HG03439 (cell line): Measurements from ENCODE around the gene ERBIN.
"Not testable (repeated sequence)": the region's sequence is repeated elsewhere in the genome, so short reads cannot be mapped to it uniquely, and the experiment has no call there.

Source experiments
- ATAC-seq: cut with Tn5 transposase; IDR thresholded peaks from one replicate; pipeline ENCODE4 v1.9.1; 2021; ENCODE audit warnings: mild to moderate bottlenecking, moderate library complexity; ENCODE audit not compliant: unreplicated experiment

The ERBIN gene

DNA sequence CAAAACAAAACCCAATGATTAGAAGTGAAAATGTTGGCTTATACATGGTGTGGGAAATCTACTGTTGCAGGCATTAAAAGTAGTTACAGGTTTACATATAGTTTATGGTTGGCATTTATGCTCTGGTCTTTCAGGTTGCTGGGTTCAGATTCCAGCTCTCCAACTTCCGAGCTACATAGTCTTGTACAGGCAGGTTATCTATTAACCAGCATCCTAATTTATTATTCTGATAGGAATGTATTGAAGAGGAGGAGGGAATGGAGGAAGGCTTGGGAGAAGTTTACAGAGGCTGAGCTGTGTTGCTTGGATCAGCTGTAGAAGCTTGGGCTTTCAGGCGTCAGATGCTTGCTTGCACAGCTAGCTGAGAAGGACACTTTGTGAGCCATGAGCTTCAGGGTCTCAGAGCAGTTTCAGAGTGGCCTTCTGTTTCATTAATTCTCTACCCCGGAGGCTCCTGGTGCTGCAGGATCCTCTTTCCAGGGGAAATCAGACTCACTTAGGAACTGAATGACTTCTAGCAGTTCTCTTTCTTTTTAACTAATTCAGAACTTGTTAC is 11.7 kb upstream of the ERBIN start:
- ATAC-seq = no peak

DNA sequence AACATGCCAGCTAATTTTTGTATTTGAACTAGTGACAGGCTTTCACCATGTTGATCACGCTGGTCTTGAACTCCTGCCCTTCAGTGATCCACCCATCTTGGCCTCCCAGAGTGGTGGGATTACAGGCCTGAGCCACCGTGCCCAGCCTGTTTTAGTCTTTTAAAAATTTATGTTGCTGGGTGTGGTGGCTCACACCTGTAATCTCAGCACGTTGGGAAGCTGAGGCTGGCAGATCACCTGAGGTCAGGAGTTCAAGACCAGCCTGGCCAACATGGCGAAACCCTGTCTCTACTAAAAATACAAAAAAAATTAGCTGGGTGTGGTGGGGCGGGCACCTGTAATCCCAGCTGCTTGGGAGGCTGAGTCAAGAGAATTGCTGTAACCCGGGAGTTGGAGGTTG is 10.7 kb upstream of the ERBIN start:
- ATAC-seq = not testable (repeated sequence)

DNA sequence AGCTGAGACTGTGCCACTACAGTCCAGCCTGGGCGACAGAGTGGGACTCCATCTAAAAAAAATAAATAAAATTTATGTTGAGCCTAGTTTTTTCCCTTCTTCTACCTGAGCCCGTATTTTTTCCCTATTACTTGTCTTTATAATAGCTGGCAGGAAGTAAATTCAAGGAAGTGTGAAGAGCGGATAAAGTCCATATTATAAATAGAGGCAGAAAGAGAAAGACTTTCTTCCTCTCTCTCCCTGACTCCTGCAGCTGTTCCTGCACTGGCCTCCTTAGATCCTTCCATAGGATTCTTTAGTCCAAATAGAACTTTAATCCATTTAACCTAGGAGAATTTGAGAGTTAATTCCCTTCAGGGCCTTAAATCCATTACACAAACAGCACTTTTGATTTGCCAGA is 10.3 kb upstream of the ERBIN start:
- no peak for ATAC-seq

DNA sequence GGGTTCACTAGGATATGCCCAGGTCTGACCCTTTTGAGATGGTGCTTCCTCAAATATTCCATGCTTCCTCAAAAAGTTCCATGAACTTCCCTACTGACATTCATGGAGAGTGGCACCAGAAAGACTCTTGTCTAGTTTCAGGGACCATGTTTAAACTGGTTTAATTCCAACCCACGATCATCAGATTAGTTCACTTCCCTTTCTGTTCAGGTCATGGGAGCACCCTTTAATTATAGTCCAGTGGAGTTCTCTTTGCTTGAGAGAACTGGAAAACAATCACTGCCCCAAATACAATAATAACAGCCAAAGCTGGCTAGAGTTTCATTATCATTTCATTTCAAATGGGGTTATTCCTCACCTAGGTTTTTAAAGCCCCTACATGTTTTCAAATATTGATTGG is 9.7 kb upstream of the ERBIN start:
- no peak for ATAC-seq

DNA sequence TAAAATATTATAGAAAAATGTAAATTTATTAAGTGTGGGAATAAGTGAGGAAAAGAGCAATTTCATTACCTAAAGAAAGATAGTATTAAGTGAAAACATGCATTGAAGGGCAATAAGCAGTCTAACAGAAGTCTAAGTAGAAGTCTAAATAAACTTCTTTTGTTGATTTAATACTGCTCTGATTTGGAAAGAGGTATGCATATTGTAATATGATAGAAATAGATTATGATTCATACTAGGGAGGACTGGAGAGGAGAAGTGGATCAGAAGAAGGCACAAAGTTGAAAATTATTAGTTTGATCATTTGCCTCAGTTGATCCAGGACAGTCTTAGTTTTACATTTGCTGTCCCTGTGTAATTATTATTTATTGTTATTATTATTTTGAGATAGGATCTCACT is 6.6 kb upstream of the ERBIN start:
- no peak for ATAC-seq

DNA sequence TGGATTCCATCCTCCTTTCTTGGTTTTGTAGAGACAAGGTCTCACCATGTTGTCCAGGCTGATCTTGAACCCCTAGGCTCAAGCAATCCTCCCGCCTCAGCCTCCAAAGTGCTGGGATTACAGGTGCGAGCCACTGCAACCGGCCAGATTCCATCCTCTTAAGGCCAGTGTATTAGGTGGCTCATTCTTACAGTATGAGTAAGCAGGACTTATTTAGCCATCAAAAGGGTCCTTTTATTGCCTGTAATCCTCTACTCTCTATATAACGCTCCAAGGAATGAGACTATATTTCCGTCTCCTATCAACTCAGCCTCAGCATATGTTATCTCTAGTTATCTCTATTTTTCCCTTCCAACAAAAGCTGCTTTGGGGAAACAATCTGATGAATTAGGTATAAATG is 3.0 kb upstream of the ERBIN start:
- ATAC-seq = no peak

DNA sequence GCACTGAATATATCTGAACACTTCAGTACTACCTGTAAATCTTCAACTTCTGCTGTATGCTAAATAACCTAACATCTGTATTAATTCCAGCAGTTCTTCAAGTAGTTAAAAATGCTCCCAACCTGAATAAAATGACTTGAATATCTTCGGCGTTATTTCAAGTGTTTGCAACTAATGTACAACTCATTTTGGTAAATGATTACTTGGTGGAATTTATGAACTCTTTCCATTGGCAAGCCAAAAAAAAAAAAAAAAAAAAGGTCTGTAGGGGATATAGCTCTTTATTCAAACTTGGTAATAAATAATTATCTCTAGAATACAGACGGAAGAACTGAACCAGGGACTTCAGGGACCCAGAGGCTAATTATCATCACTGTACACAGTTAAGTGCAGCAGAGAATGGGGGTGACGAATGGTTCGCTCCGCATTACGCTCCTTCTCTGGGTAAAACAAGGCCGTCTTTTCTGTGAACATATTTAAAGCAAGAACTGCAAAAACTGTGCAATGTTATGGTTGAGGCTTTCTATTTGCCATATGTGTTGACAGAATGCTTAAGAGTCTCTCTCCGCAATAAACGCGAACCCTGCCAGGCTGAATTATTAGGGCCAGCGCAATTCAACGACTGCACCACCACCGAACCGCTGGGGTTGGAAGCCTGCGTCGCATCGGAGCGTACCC is 1.9 kb upstream of the ERBIN start:
- no peak for ATAC-seq

DNA sequence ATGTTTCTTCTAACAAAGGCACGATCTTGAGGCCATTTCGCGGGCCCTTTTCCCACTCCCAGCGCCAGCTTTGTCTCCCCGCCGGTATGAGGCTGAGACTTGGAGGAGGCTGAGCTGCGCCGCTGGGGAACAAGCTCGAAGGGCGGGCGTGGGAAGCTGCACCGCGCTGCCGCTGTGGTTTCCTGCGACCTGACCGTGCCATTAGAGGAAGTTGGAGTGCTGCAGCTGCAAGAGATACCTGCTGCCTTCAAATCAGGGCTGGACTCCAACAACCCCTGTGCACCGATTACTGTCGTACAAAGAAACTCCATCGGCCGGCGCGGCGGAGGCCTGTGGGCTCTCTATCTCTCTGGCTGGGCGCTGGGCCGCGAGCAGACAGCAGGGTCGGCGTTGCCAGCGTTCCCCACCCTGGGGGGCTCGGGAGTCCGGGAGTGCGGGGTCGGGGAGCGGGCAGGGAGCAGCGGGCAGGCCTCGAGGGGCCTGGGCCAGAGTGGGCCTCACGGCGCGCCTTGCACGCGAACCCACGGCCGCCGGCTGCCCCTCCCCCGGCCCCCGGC is 1.3 kb upstream of the ERBIN start:
- peak; percentile 60 for ATAC-seq

DNA sequence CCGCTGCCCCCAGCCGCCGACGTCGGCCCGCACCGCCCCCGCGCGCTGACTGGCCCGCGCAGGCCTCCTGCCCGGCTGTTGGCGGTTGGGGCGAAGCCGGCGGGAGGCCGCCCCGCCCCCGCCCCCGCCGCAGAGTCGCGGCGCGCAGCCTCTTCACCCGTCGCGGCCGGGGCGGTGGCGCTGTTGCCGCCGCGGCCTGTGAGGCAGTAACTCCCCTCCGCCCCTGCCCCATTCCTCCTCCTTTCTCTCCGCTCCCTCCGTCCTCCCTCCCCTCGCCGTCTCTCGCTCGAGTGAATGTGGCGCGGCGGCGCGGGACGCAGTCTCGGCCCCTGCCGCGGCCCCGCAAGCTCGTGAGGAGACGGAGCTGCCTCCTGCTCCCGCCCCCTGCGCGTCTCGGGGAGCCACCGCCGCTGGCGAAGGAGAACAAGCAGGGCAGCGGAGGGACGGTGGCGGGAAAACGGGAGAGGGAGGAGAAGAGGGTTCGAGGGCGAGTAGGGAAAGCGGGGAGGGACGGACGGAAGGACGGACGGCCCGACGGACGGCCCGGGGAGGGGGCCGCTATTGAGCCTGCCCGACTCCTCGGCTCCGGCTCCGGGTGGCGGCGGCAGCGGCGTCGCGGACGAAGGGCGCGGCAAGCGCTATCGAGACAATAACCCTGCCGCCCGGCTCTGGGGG is 637 bp upstream of the ERBIN start:
- peak; percentile 75 for ATAC-seq

DNA sequence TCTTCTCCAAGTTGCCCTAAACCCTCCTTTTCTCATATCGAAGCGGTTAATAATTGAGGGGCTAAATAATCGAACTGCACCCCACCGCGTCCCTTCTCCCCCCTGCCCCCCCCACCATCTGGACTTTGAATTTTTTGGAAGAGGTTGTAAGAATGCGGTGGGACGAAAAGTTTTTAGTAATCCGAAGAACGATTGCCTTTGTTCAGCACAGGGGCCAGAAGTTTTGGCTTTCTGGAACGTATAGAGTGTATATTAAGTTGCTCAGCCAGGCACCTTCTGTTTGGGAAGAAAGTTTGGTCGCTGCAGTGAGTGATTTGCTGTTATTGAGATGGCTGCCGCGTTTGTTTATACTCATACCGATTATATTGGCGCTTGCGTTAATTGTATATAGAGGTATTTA is 518 bp downstream of the ERBIN start:
- no peak for ATAC-seq

DNA sequence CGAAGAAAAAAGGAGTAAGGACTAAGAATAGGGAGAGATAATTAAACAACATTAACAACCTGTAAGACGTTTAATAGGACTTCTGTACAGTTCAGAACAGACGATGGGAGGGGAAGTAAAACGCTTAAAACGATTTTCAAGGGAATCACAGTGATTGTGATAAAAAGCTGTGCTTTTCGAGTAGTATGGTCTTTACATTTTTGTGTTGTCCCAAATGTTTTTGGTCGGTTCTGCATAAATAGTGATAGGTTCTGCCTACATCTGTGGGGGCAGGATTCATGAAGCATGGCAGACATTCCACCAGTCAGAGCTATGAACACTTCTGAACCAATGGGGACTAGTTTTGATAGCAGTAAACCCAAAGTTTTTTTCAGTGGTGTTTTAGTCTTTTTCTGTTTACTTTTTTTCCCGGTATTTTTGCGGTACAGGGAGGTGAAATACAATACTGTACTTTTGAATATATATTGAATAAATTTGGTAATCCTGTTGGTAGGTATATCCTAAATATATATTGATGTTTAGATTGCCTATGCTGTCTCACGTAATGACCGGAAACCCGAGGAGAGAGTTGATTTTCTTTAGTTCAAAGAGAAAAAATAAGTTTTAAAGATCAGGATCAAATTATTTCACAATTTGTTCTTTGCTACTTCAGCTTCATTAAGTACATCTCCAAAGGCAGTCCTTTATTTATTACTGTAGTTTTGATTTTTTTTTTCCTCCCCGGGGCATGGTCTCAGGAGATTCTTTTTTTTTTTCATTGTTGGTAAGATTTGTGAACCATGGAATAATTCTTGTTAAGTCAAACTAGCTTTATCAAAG is 1.3 kb downstream of the ERBIN start:
- ATAC-seq = no peak

DNA sequence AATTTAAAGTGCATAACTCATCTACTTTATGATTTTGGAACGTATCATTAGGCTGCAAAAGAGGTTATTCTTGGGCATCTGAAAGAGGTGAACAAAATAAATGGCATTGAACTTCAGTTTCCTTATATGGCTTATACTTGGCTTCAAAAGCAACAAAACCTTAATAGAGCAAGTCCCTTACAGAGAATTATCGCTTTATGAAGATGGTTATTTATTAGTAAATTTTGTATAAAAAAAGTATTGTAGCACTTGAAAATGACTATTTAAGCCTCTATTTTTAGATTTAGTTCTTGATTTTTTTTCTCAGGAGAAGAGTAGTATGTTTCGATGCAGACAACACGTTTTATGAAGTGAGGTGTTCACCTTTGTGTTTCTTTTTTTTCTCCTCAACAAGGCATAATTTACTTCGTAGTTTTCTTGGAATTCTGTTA is 2.0 kb downstream of the ERBIN start:
- no peak for ATAC-seq

DNA sequence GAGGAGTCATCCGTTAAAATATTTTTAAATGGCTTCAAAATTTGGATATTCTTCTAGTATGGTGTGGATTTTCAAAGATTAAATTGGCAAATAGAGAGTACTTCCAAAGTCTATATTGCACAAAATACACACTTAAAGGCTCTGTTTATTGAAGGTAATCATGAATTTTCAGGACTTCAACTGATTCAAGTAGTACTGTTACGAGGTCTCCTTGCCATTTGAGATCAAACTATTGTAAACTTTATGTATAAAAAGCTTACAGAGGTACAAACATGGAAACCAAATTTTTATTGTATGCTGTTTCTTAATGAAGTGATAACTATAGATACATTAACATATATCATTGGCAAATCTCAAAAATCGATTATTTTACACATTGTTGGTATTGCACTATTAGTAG is 2.5 kb downstream of the ERBIN start:
- ATAC-seq = no peak

DNA sequence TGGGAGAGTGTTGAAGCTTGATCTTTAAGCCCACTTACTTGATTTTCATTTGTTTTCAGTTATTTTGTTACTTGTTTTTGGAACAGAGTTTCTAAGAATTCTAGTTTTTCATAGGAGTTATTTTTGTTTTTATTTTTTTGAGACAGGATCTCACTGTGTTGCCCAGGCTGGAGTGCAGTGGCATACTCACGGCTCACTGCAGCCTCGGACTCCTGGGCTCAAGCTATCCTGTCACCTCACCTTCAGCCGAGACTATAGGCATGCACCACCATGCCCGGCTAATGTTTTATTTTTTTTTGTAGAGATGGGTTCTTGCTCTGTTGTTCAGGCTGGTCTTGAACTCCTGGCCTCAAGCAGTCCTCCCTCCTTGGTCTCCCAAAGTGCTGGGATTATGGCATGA is 6.3 kb downstream of the ERBIN start:
- no peak for ATAC-seq

DNA sequence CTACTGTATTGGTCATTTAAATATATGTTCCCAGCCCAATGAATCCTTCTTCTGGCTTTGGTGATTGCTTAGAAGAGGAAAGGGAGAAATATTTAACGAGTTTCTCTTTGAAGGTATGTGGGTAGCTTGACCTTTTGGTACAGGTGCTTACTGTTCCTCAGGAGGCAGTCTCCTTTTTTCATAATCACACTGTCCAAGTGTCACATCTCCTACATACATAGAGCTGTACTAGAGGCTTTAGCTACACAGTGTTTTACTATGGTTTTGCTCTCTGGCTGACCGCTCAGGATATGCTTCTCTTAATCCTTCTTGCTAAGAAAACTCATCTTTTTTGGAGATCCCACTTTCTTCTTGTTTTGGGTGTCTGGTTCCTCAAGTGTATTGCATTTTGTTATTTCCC is 6.9 kb downstream of the ERBIN start:
- no peak for ATAC-seq

DNA sequence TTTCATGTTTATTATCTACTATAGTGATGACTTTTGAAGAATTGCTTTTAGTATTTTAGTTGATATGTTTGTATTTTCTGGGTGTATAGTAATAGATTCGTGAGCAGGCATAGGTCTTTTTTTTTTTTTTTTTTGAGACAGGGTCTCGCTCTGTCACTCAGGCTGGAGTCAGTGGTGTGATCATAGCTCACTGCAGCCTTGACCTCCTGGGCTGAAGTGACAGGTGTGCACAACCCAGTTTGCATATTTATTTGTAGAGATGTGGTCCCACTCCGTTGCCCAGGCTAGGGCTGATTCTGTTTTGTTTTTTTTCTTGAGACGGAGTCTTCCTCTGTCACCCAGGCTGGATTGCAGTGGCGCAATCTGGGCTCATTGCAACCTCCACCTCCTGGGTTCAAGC is 11.9 kb downstream of the ERBIN start:
- peak; percentile 70 for ATAC-seq

DNA sequence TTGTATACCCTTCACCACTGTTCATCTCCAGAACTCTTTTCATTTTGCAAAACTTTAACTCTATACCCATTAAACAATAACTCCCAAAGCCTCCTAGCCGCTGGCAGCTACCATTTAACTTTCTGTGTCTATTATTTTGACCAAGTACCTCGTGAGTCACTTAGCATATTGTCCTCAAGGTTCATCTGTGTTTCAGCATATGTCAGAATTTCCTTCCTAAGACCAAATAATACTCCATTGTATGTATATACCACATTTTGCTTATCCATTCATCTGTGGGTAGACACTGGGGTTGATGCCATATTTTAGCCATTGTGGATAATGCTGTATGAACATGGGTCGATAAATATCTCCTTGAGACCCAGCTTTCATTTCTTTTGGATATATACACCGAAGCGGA is 17.4 kb downstream of the ERBIN start:
- no peak for ATAC-seq

DNA sequence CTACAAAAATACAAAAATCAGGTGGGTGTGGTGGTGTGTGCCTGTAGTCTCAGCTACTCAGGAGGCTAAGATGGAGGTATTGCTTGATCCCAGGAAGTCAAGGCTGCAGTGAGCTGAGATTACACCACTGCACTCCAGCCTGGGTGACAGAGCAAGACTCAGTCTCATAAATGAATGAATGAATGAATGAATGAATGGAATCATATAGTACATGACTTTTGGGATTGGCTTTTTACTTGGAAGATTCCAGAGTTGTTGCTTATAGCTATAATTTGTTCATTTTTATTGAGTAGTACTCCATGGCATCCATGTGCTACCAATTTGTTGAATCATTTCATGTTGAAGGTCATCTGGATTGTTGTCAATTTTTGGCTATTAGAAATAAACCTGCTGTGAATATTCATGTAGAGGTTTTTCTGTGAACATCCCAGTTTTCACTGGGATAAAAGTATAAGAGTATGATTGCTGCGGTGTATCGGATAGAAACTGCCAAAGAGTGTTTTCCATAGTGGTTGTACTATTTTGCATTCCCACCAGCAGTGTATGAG is 19.9 kb downstream of the ERBIN start:
- no peak for ATAC-seq

DNA sequence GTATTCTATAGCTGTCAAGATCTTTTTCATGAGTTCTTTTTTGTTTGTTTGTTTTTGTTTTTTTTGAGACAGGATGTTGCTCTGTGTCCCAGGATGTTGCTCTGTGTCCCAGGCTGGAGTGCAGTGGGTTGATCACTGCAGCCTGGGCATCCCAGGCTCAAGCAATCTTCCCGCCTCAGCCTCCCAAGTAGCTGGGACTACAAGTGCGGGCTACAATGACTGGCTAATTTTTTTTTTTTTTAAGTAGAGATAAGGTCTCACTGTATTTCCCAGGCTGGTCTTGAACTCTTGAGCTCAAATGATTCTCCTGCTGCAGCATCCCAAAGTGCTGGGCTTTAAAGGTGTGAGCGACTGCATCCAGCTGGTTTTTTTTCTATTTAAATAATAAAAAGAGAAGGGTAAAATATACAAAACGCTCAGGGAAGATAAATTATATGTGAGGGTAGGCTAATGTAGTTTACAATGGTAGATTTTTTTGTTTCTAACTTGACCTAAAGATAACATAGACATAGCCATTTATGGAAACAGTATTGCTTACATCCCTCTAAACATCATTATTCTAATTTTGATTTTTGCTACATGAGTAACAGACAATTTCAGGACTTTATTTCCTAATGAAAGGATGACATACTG is 21.9 kb downstream of the ERBIN start:
- no peak for ATAC-seq

DNA sequence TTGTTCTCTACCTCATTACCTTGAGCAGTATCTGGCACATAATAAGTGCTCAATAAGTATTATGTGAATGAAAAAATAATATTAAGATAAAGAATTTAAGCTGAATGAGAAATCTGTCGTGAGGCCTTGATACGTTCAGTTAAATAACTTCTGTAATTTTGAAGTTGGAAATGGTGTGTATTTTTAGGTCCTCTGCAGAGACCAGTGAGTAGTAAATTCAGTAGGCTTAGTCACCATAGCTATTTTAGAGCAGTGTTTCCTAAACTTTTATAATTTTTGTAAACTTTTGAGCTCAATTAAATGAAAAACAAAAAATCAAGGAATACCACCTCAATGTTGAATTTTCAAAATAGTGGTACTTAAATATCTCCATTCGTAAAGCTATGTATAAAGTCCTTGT is 25.0 kb downstream of the ERBIN start:
- ATAC-seq = no peak

DNA sequence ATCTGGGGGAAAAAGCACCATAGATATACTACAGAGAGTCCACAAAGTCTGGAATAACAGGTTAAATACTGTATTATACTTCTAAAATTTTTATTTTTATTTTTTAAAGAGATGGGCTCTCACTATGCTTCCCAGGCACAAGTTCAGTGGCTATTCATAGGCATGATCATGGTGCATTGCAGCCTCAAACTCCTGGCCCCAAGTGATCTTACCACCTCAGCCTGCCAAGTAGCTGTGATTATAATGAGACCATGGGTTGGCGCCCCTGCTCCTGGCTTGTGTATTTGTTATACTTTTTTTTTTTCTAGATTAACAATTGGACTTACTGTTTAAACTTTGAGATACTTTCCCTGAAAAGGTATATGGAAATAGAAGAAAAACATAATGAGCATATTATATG is 25.9 kb downstream of the ERBIN start:
- ATAC-seq = no peak
